Upper lobe of left lung (tissue), 4 donors: ENCODE results near the gene LRRC10B.

Experiments
- EP300 ChIP-seq, 4 donors: sonication (generic); formaldehyde crosslinking; IDR thresholded peaks; one replicate each; pipeline ENCODE4 v1.5.1; 2017; ENCODE audit warnings: antibody characterized with exemption in 4 of 4, control low read depth in 2 of 4
- POLR2AphosphoS5 ChIP-seq, 2 donors: sonication (generic); formaldehyde crosslinking; IDR thresholded peaks; one replicate each; pipeline ENCODE4 v1.5.1; 2017; ENCODE audit warnings: antibody characterized with exemption in 2 of 2

GRCh38 chr11:61477727-61478148 lies 30.8 kb upstream of the LRRC10B start:
- TF ChIP-seq EP300 (IDR thresholded peaks at IDR 0.05) (no peak), POLR2AphosphoS5 (IDR thresholded peaks at IDR 0.05) (no peak)
